HG02840 (cell line): ENCODE data around the gene HELT.
A peak's percentile ranks its signal among the peaks of the same experiment; 100 is the strongest.

Experiments used
- ATAC-seq: cut with Tn5 transposase; IDR thresholded peaks from one replicate; pipeline ENCODE4 v1.9.1; 2021; ENCODE audit warnings: mild to moderate bottlenecking, moderate library complexity, moderate number of reproducible peaks; ENCODE audit not compliant: unreplicated experiment, low FRiP score

Gene HELT

GRCh38 chr4:185003596-185004351, 14.5 kb upstream of the HELT start:
- ATAC-seq, result no peak

DNA sequence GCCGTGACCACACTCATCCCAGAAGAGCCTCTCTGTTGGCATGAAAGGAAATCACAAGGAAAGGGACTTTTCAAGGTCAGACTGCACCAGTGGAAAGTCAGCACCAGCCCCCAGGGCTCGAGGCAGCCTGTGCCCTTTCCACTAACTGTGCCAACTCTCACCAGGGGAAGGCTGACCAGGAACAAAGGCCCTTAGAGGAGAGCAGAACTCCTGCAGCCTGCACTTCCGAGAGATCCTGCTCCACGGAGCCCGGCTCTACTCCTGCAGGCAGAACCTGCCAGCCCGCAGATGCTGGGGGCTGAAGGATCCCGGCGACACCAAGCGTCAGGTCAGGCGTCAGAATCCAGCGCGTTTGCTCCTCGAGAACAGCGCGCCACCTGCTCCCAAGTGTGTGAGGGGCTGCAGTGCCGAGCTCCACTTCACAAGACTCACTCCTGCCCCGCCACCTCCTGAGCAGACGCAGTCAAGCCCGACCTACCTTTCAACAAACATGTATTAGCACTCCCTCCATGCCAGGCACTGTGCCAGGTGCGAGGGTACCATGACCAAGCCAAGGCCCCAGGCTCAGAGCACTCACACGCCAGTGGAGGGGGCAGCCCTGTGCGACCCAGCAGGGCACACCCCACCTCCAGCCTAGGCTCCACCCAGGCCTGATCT, 13.6 kb upstream of the HELT start:
- ATAC-seq, result peak; percentile 33

DNA sequence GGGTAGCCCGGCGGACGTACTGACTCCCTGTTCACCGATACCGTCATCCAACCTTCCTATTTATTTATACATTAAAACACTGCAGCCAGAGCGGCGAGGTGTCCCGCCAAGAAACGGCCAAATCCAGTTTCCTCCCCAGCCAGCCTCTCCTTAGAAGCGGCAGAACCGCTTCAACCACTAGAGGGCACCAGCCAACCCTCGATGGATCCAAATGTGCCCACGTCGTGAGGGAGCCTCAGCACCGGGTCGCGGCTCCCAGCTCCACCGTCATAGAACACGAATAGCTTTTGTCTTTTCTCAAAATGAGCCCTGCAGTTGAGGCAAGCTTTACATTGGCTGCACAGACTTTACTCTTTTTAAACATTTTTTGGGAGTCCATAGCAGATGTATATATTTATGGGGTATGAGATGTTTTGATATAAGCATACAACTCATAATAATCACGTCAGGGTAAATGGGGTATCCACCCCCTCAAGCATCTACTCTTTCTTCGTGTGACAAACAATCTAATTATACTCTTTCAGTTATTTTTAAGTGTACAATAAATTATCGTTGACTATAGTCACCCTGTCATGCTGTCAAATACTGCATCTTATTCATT, 13.0 kb upstream of the HELT start:
- ATAC-seq, result peak; percentile 78

GRCh38 chr4:185011408-185011807, 6.9 kb upstream of the HELT start:
- ATAC-seq, result no peak

DNA sequence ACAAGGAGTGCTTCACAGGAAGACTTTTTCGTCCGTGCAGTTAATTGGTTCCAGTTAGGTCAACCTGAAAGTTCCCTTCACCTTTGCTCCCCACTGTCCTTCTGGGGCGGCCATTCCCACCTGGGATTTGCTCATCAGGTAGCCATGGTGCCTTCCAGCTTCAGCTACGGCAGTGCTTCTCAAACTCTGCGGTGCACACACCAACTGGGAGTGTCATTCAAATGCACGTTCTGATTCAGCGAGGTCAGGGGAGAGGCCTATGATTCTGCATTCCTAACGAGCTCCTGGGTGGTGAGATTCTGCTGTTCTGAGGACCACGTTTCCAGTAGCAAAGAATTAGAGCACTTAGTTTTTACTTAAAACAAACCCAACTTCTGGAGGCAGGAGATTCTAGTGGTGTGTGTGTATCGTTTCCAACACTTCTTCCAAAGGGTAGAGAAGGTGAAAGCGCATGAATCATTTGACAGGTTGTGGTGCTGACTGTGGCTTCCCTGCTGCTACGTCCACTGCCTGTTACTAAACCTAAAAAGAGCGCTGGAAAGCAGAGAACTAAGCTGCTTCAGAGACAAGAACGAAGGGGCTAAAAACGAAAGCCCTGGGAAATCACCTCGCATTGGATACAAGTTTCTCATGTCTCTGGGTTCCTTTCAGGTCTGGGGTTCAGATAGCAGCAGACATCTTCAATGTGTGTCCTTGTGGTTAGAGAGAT, 4.7 kb upstream of the HELT start:
- ATAC-seq, result no peak

- no peak for ATAC-seq
Observed at GRCh38 chr4:185015108-185015507, 3.2 kb upstream of the HELT start.

- no peak for ATAC-seq
Observed at GRCh38 chr4:185016101-185016940, 2.0 kb upstream of the HELT start.

GRCh38 chr4:185016946-185017758, 1.1 kb upstream of the HELT start:
- no peak for ATAC-seq

- no peak for ATAC-seq
Observed at GRCh38 chr4:185018834-185019455, 655 bp downstream of the HELT start.

GRCh38 chr4:185019456-185020292, 1.4 kb downstream of the HELT start:
- no peak for ATAC-seq

- ATAC-seq, result no peak
Observed at GRCh38 chr4:185020293-185020808, 2.1 kb downstream of the HELT start.

- ATAC-seq, result no peak
Observed at GRCh38 chr4:185020863-185021761, 2.8 kb downstream of the HELT start.

DNA sequence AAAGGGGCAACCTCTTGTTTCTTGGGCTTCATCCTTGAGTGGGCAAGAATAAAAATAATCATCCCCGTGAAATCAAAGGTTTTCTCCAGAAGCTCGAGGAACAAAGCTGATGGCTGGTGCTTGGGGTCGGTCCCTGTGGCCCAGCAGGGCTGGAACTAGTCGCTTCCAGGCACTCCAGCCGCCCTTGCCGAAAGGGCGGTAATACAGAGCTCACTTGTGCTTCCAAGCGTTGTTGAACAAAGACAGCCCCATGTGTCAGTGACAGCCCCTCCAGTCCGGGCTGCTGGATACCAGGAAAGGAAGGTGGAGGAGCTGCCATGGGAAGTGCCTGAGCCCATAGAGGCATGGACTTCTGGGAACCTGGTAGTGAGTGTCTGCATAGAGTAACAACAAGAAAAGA, 5.2 kb downstream of the HELT start:
- ATAC-seq, result no peak

DNA sequence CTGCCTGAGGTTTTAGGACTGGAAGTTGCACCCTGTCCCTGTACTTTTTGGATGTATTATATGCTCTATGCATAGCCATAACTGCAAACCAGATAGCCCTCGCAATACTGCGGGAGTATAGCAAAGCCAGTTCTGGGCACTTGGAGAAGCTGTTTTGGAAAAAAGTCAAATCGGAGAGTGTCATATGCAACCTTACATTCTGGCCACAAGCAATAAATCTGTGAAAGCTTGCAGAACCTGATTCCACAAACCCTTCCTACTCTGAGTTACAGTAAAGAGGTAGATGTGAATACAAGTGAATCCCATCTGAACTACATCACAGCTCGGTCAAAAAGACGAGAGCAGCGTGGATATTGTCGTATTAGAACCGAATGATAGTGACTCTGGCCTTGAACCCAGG, 10.3 kb downstream of the HELT start:
- no peak for ATAC-seq

- ATAC-seq, result no peak
Observed at GRCh38 chr4:185031611-185032010, 13.3 kb downstream of the HELT start.

- ATAC-seq, result no peak
Observed at GRCh38 chr4:185033072-185033471, 14.8 kb downstream of the HELT start.

GRCh38 chr4:185033950-185034349, 15.7 kb downstream of the HELT start:
- no peak for ATAC-seq
